H1 (cell line): ENCODE measurements around the gene LYRM7. TPM values are rescaled to one million over a fixed set of nuclear protein-coding genes. Genes with fewer than 3 reads are reported as not detected.

ENCODE experiments used
- RAD21 ChIP-seq, 2 experiments: IDR thresholded peaks in 1 of 2; conservative IDR thresholded peaks in 1 of 2; 2 replicates each; pipeline ENCODE4 v1.6.1; 2011; ENCODE audit warnings: low read depth in 2 of 2, low read length in 2 of 2, improper control_type of control experiment in 1 of 2, inconsistent platforms in 1 of 2, mild to moderate bottlenecking in 1 of 2, moderate library complexity in 1 of 2
- polyA plus RNA-seq, 7 experiments: library from polyadenylated mRNA; depleted of rRNA in 3 of 7; stranded (reverse) in 5 of 7; unstranded in 2 of 7; fragments of >200 nt in 5 of 7; fragments of 200-250 nt in 2 of 7; gene quantifications; 1 replicate in 5 of 7; 2 replicates in 1 of 7; 4 replicates in 1 of 7; pipeline versions ENCODE4 v1.2.1 to v1.2.3, GENCODE V29; 2011 to 2013; ENCODE audit warnings: missing spikeins in 2 of 7, mixed read lengths in 2 of 7
- total RNA-seq: library from RNA; stranded (reverse); fragmentation: NEBNext Ultra II Directional; extraction: Animal tissue kit (Norgen Biotek cat#: 25700); gene quantifications from 2 replicates; pipeline ENCODE4 v1.2.1, GENCODE V29; 2021
- TF ChIP-seq, protein P1 (sequence below): IDR thresholded peaks from 2 replicates; pipeline ENCODE4 v1.6.1; 2012; ENCODE audit warnings: inconsistent platforms

Gene LYRM7
- total and polyA plus RNA-seq, 2 of the 8 experiments (the other 6 are each of a cell fraction or from before 2014, with no cell fraction given) = 1.9 to 12.6 TPM

DNA sequence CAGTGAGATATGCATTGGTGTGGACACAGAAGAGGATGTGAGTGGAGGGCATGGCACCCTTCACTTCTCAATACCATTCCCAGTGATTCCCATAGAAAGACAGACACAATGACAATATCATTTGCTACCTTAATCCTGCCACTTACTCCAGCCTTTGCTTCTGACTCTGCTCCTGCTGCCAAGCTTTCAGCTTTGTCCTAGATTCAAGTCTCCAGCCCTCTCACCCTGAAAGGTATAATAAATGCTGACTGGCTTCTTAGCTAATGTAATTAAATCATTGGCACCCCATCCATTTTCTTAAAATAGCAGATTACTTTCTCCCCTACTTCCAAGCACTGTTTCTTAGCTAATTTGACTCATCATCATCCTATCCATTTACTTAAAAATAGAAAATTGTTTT, 52.0 kb downstream of the LYRM7 start (continued):
- TF ChIP-seq, protein P1, sequence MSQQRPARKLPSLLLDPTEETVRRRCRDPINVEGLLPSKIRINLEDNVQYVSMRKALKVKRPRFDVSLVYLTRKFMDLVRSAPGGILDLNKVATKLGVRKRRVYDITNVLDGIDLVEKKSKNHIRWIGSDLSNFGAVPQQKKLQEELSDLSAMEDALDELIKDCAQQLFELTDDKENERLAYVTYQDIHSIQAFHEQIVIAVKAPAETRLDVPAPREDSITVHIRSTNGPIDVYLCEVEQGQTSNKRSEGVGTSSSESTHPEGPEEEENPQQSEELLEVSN = no peak
- no peak for TF ChIP-seq RAD21 (IDR thresholded peaks at IDR 0.05 in 1 of 2, conservative IDR thresholded peaks at IDR 0.05 in 1 of 2; ENCODE audit: low read depth in 2 of 2, low read length in 2 of 2)
- TF ChIP-seq, all 59 proteins: peak for 0
